ENCODE data around the gene TOM1L2. TPM values are rescaled to one million over a fixed set of nuclear protein-coding genes. Genes with fewer than 3 reads are reported as not detected.

Gene TOM1L2
- total RNA-seq, 3 donors from 2014 or later (not counting 1 experiment from before 2014, with no cell fraction given): 35.7 to 43.2 (median 35.7) TPM

DNA sequence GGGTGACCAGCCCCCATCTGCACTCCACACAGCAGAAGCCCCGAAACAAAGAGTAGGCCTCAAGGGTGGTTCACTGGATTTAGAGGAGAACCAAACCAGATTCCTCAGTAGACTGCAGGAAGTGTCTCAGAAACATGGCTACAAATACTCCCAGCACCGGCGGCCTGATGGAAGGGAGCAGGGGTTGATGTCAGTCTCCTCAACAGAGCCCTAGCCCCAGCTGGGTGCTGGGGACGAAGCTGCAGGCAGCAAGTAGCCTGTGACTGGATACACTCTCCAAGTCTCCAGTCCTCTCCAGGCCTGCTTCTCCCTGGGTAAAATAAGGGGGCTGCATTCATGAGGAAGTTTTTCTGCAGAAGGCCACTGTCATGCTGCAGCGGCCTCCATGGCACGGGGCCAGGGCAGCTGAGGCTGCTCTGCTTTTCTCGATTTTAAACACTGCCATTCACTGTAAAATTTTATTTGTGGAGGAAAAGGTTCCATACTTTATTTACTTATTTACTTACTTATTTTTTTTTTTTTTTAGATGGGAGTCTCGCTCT lies 98.7 kb downstream of the TOM1L2 start:
- Mint-ChIP-seq H3K36me3 (peaks cover 16% of the 10 kb centered on the region), H3K27me3 (ENCODE audit: low read depth in 2 of 2) (no peaks in the 10 kb centered on the region), H3K4me1 (no peaks in the 10 kb centered on the region), H3K27ac (no peak overlapping the region), H3K4me3 (no peak overlapping the region), H3K9me3 (no peaks in the 10 kb centered on the region)
- H3K36me3 ChIP-seq (ENCODE audit: control insufficient read depth, insufficient read depth, low read length): peaks cover 25% of the 10 kb centered on the region
- TF ChIP-seq CTCF (IDR thresholded peaks at IDR 0.05): no peak
- DNase-seq: no peak
- intact Hi-C loops (cut with micrococcal nuclease): no loop called here
- H3K4me1 ChIP-seq (ENCODE audit: control insufficient read depth, insufficient read depth, low read length): no peaks in the 10 kb centered on the region
- H3K27ac ChIP-seq (ENCODE audit: low read length): no peak overlapping the region
- no peak overlapping the region for H3K4me3 ChIP-seq (ENCODE audit: low read length)
- 98% methylated on average over 5 of the region's 8 CpGs for WGBS (ENCODE audit: insufficient coverage)
- no peaks in the 10 kb centered on the region for H3K9me3 ChIP-seq (ENCODE audit: control insufficient read depth, insufficient read depth, low read length)
- H3K27me3 ChIP-seq (ENCODE audit: control insufficient read depth, insufficient read depth, low read length): no peaks in the 10 kb centered on the region
- ATAC-seq: no peak

GRCh38 chr17:17872547-17873345 lies 99.5 kb downstream of the TOM1L2 start:
- intact Hi-C loops (cut with micrococcal nuclease): no loop called here
- Mint-ChIP-seq H3K4me3 (no peak overlapping the region), H3K36me3 (peaks cover 16% of the 10 kb centered on the region), H3K4me1 (no peaks in the 10 kb centered on the region), H3K27me3 (ENCODE audit: low read depth in 2 of 2) (no peaks in the 10 kb centered on the region), H3K27ac (no peak overlapping the region), H3K9me3 (no peaks in the 10 kb centered on the region)
- Histone ChIP-seq H3K27me3 (ENCODE audit: control insufficient read depth, insufficient read depth, low read length) (no peaks in the 10 kb centered on the region), H3K9me3 (ENCODE audit: control insufficient read depth, insufficient read depth, low read length) (no peaks in the 10 kb centered on the region), H3K4me3 (ENCODE audit: low read length) (no peak overlapping the region), H3K4me1 (ENCODE audit: control insufficient read depth, insufficient read depth, low read length) (no peaks in the 10 kb centered on the region), H3K36me3 (ENCODE audit: control insufficient read depth, insufficient read depth, low read length) (peaks cover 25% of the 10 kb centered on the region), H3K27ac (ENCODE audit: low read length) (no peak overlapping the region)
- WGBS (ENCODE audit: insufficient coverage): 94% methylated on average over 9 of the region's 9 CpGs
- no peak for DNase-seq
- TF ChIP-seq CTCF (IDR thresholded peaks at IDR 0.05): no peak
- no peak for ATAC-seq

- 87% methylated on average over 2 of the region's 3 CpGs for WGBS (ENCODE audit: insufficient coverage)
- TF ChIP-seq CTCF (IDR thresholded peaks at IDR 0.05): no peak
- Mint-ChIP-seq H3K4me1 (no peaks in the 10 kb centered on the region), H3K36me3 (peaks cover 14% of the 10 kb centered on the region), H3K4me3 (no peak overlapping the region), H3K9me3 (no peaks in the 10 kb centered on the region), H3K27ac (no peak overlapping the region), H3K27me3 (ENCODE audit: low read depth in 2 of 2) (no peaks in the 10 kb centered on the region)
- DNase-seq: no peak
- Histone ChIP-seq H3K27ac (ENCODE audit: low read length) (no peak overlapping the region), H3K27me3 (ENCODE audit: control insufficient read depth, insufficient read depth, low read length) (no peaks in the 10 kb centered on the region), H3K4me3 (ENCODE audit: low read length) (no peak overlapping the region), H3K4me1 (ENCODE audit: control insufficient read depth, insufficient read depth, low read length) (no peaks in the 10 kb centered on the region), H3K9me3 (ENCODE audit: control insufficient read depth, insufficient read depth, low read length) (no peaks in the 10 kb centered on the region), H3K36me3 (ENCODE audit: control insufficient read depth, insufficient read depth, low read length) (peaks cover 26% of the 10 kb centered on the region)
- ATAC-seq: no peak
- intact Hi-C loops (cut with micrococcal nuclease): no loop called here
Measured at GRCh38 chr17:17871913-17872312, 100.3 kb downstream of the TOM1L2 start.

Measured in natural killer cell (primary cell).